H1 (cell line): ENCODE data around the gene TEKT3. TPM values are rescaled to one million over a fixed set of nuclear protein-coding genes. Genes with fewer than 3 reads are reported as not detected.

ENCODE experiments used
- CTCF ChIA-PET: fragments of 300-600 bp; sonication (Branson Sonifier 250); formaldehyde crosslinking; loops from one replicate; lab custom pipeline; 2021; ENCODE audit not compliant: partially characterized antibody; lab: Charles Lee
- POLR2A ChIA-PET: fragments of 300-600 bp; sonication (Branson Sonifier 250); formaldehyde crosslinking; loops from one replicate; lab custom pipeline; 2021; ENCODE audit warnings: inconsistent platforms; ENCODE audit not compliant: partially characterized antibody; lab: Charles Lee
- DNase-seq, 2 experiments: peaks; one replicate each; pipeline versions ENCODE4 v3.0.0 to v3.0.0-alpha.2; 2010 to 2022; ENCODE audit warnings: low spot score in 2 of 2, low read depth in 1 of 2, mixed read lengths in 1 of 2
- FAIRE-seq: peaks from 2 replicates; lab custom pipeline; 2011; peaks lifted over from hg19 to GRCh38; lab: Jason Lieb, UNC
- H2AFZ ChIP-seq: 2 replicates; pipeline ENCODE4 v1.8.1; 2012; ENCODE audit warnings: low read length, inconsistent platforms
- H2AK5ac ChIP-seq: 2 replicates; pipeline ENCODE4 v1.6.1; 2013; ENCODE audit warnings: low read depth, low read length
- H2BK120ac ChIP-seq: replicated peaks from 2 replicates; pipeline ENCODE3; 2013; ENCODE audit warnings: low read depth, low read length, inconsistent platforms
- H2BK12ac ChIP-seq: 2 replicates; pipeline ENCODE4 v1.6.1; 2013; ENCODE audit warnings: low read depth, low read length
- H2BK15ac ChIP-seq: 2 replicates; pipeline ENCODE4 v1.6.1; 2013; ENCODE audit warnings: low read length
- H2BK20ac ChIP-seq: 2 replicates; pipeline ENCODE4 v1.6.1; 2013; ENCODE audit warnings: low read length
- H2BK5ac ChIP-seq: 2 replicates; pipeline ENCODE4 v1.6.1; 2013; ENCODE audit warnings: low read depth, low read length
- H3K14ac ChIP-seq: 2 replicates; pipeline ENCODE4 v1.6.1; 2013; ENCODE audit warnings: inconsistent platforms; ENCODE audit not compliant: insufficient read length
- H3K18ac ChIP-seq: 2 replicates; pipeline ENCODE4 v1.6.1; 2013; ENCODE audit warnings: low read length; ENCODE audit errors: extremely low read depth
- H3K23ac ChIP-seq: 2 replicates; pipeline ENCODE4 v1.6.1; 2013; ENCODE audit warnings: inconsistent platforms; ENCODE audit not compliant: insufficient read length
- H3K23me2 ChIP-seq: 2 replicates; pipeline ENCODE4 v1.6.1; 2013; ENCODE audit warnings: low read depth, low read length
- H3K27ac ChIP-seq: 2 replicates; pipeline ENCODE4 v1.6.1; 2011; ENCODE audit warnings: low read depth, low read length, inconsistent platforms
- H3K27me3 ChIP-seq, 4 experiments: replicated peaks in 1 of 4; 1 replicate in 1 of 4; 2 replicates in 3 of 4; pipeline versions ENCODE4 v1.6.1 to v1.8.1; 2011 to 2013; ENCODE audit warnings: low read length in 3 of 4, mild to moderate bottlenecking in 3 of 4, inconsistent platforms in 2 of 4, mixed read lengths in 2 of 4, moderate library complexity in 1 of 4; ENCODE audit not compliant: control insufficient read depth in 3 of 4, insufficient read depth in 3 of 4; ENCODE audit errors: extremely low read depth in 1 of 4
- H3K36me3 ChIP-seq, 4 experiments: 2 replicates each; pipeline versions ENCODE4 v1.6.1 to v1.8.1; 2011 to 2013; ENCODE audit warnings: mild to moderate bottlenecking in 4 of 4, low read length in 3 of 4, moderate library complexity in 2 of 4, control low read depth in 1 of 4, inconsistent platforms in 1 of 4; ENCODE audit not compliant: insufficient read depth in 4 of 4, control insufficient read depth in 2 of 4
- H3K4ac ChIP-seq: replicated peaks from 2 replicates; pipeline ENCODE3; 2013; ENCODE audit warnings: low read length, low read depth, mixed read lengths, inconsistent platforms; ENCODE audit not compliant: insufficient read length
- H3K4me1 ChIP-seq, 4 experiments: replicated peaks in 1 of 4; 1 replicate in 1 of 4; 2 replicates in 3 of 4; pipeline versions ENCODE4 v1.6.1 to v1.8.1; 2011 to 2013; ENCODE audit warnings: low read length in 3 of 4, inconsistent platforms in 2 of 4, mixed read lengths in 1 of 4; ENCODE audit not compliant: insufficient read depth in 4 of 4, control insufficient read depth in 3 of 4
- H3K4me2 ChIP-seq, 2 experiments: 2 replicates each; pipeline versions ENCODE4 v1.6.1 to v1.8.1; 2011 to 2013; ENCODE audit warnings: low read depth in 2 of 2, low read length in 2 of 2, control low read depth in 1 of 2, inconsistent platforms in 1 of 2, mild to moderate bottlenecking in 1 of 2; ENCODE audit not compliant: insufficient read depth in 1 of 2
- H3K4me3 ChIP-seq, 4 experiments: fragments of 200-600, 300-600 bp in 1 of 4; sonication (generic), shearing (Covaris generic), sonication (Bioruptor Twin) in 1 of 4; 2 replicates each; pipeline versions ENCODE4 v1.5.1 to v1.8.1; 2011 to 2016; ENCODE audit warnings: low read length in 4 of 4, low read depth in 3 of 4, control low read depth in 2 of 4, inconsistent platforms in 2 of 4, mild to moderate bottlenecking in 2 of 4, mixed read lengths in 1 of 4, moderate library complexity in 1 of 4; ENCODE audit not compliant: insufficient read depth in 2 of 4; ENCODE audit errors: extremely low read depth in 1 of 4
- H3K56ac ChIP-seq: replicated peaks from 2 replicates; pipeline ENCODE3; 2013; ENCODE audit warnings: low read depth, mild to moderate bottlenecking, mixed read lengths, low read length, inconsistent platforms; ENCODE audit not compliant: insufficient read length
- H3K79me1 ChIP-seq: 2 replicates; pipeline ENCODE4 v1.6.1; 2013; ENCODE audit warnings: low read depth, low read length, control low read depth
- H3K79me2 ChIP-seq, 2 experiments: 2 replicates each; pipeline versions ENCODE4 v1.6.1 to v1.8.1; 2012 to 2013; ENCODE audit warnings: low read length in 2 of 2, mild to moderate bottlenecking in 2 of 2, inconsistent platforms in 1 of 2; ENCODE audit not compliant: insufficient read depth in 2 of 2, control insufficient read depth in 1 of 2
- H3K9ac ChIP-seq, 4 experiments: replicated peaks in 1 of 4; 1 replicate in 1 of 4; 2 replicates in 3 of 4; pipeline versions ENCODE4 v1.6.1 to v1.8.1; 2011 to 2013; ENCODE audit warnings: low read depth in 3 of 4, low read length in 3 of 4, control low read depth in 2 of 4, mild to moderate bottlenecking in 2 of 4, moderate library complexity in 2 of 4, inconsistent platforms in 1 of 4; ENCODE audit errors: extremely low read depth in 1 of 4
- H3K9me3 ChIP-seq, 2 experiments: 2 replicates each; pipeline versions ENCODE4 v1.6.1 to v1.8.1; 2012 to 2013; ENCODE audit warnings: mild to moderate bottlenecking in 2 of 2, moderate library complexity in 2 of 2, control low read depth in 1 of 2, inconsistent platforms in 1 of 2, low read depth in 1 of 2, low read length in 1 of 2, mixed read lengths in 1 of 2; ENCODE audit not compliant: insufficient read depth in 2 of 2
- H4K20me1 ChIP-seq, 2 experiments: replicated peaks in 1 of 2; 2 replicates each; pipeline versions ENCODE3 to v1.8.1; 2011 to 2013; ENCODE audit warnings: inconsistent platforms in 2 of 2, low read length in 2 of 2, mild to moderate bottlenecking in 1 of 2; ENCODE audit not compliant: insufficient read depth in 2 of 2, control insufficient read depth in 1 of 2
- H4K5ac ChIP-seq: 2 replicates; pipeline ENCODE4 v1.6.1; 2013; ENCODE audit warnings: low read length, low read depth, mixed read lengths, inconsistent platforms; ENCODE audit not compliant: insufficient read length
- H4K8ac ChIP-seq: 2 replicates; pipeline ENCODE4 v1.8.0; 2013; ENCODE audit warnings: mild to moderate bottlenecking, moderate library complexity, low read length, inconsistent platforms; ENCODE audit not compliant: insufficient read depth; ENCODE audit errors: extremely low read depth
- H4K91ac ChIP-seq: replicated peaks from 2 replicates; pipeline ENCODE3; 2013; ENCODE audit warnings: low read length, mixed read lengths, inconsistent platforms; ENCODE audit not compliant: insufficient read length
- RFX5 ChIP-seq: IDR thresholded peaks from 2 replicates; pipeline ENCODE4 v1.6.1; 2011; ENCODE audit warnings: low read depth, low read length, improper control_type of control experiment, borderline replicate concordance
- WGBS, 2 experiments: shearing (Covaris generic) in 1 of 2; methylation state at CpG; one replicate each; pipeline versions ENCODE4 v1.1.6 to v1.1.7; 2013 to 2015; ENCODE audit warnings: low lambda C conversion rate in 2 of 2, mixed read lengths in 2 of 2, inconsistent platforms in 1 of 2, low coverage in 1 of 2, missing lambda C conversion rate in 1 of 2; ENCODE audit not compliant: insufficient replicate concordance in 2 of 2, insufficient coverage in 1 of 2, insufficient read length in 1 of 2; ENCODE audit errors: extremely low coverage in 1 of 2, missing lambda C conversion rate in 1 of 2; 5-methylcytosine and 5-hydroxymethylcytosine counted together
- polyA plus RNA-seq, 7 experiments: library from polyadenylated mRNA; depleted of rRNA in 3 of 7; stranded (reverse) in 5 of 7; unstranded in 2 of 7; fragments of >200 nt in 5 of 7; fragments of 200-250 nt in 2 of 7; gene quantifications; 1 replicate in 5 of 7; 2 replicates in 1 of 7; 4 replicates in 1 of 7; pipeline versions ENCODE4 v1.2.1 to v1.2.3, GENCODE V29; 2011 to 2013; ENCODE audit warnings: missing spikeins in 2 of 7, mixed read lengths in 2 of 7
- total RNA-seq: library from RNA; stranded (reverse); fragmentation: NEBNext Ultra II Directional; extraction: Animal tissue kit (Norgen Biotek cat#: 25700); gene quantifications from 2 replicates; pipeline ENCODE4 v1.2.1, GENCODE V29; 2021

The TEKT3 gene
- total and polyA plus RNA-seq, 2 of the 8 experiments (the other 6 are each of a cell fraction or from before 2014, with no cell fraction given): 2.2 to 2.9 TPM

- Histone ChIP-seq H2BK20ac (no peak overlapping the region), H3K18ac (no peak overlapping the region), H4K8ac (no peak overlapping the region), H3K79me1 (no peaks in the 10 kb centered on the region), H4K91ac (no peak overlapping the region), H3K4ac (no peak overlapping the region), H3K36me3 (no peaks in the 10 kb centered on the region), H3K14ac (no peak overlapping the region), H2BK15ac (no peak overlapping the region), H2BK5ac (no peak overlapping the region), H2AK5ac (no peak overlapping the region), H3K79me2 (no peaks in the 10 kb centered on the region), H3K4me2 (no peak overlapping the region), H4K5ac (no peak overlapping the region), H3K27me3 (no peaks in the 10 kb centered on the region), H2AFZ (no peak overlapping the region), H3K4me3 (no peak overlapping the region), H2BK12ac (no peak overlapping the region), H3K27ac (no peak overlapping the region), H3K56ac (no peak overlapping the region), H4K20me1 (no peaks in the 10 kb centered on the region), H2BK120ac (no peak overlapping the region), H3K23ac (no peak overlapping the region), H3K23me2 (no peaks in the 10 kb centered on the region), H3K4me1 (no peaks in the 10 kb centered on the region), H3K9ac (no peak overlapping the region), H3K9me3 (no peaks in the 10 kb centered on the region)
- TF ChIP-seq RFX5: no peak
- ChIA-PET POLR2A (no interaction called here), CTCF (interaction anchor here (1.3 to 1.5 kb wide), 2 partner anchors 11 to 49 kb away, joined by 3 read pairs; no protein-coding TSS in a partner anchor)
- no peak for FAIRE-seq
- DNase-seq: no peak
- 81% methylated on average over 4 of the region's 4 CpGs; no CpG with 5 or more reads in 1 of the 2 experiments for WGBS, 2 experiments
These were observed 33.7 kb downstream of the TEKT3 start for GRCh38 chr17:15307710-15308111.
